ENCODE measurements around the gene COG7.
"Not testable (repeated sequence)": the region's sequence is repeated elsewhere in the genome, so short reads cannot be mapped to it uniquely, and the experiment has no call there.

COG7 gene

GRCh38 chr16:23410176-23410575 lies 42.8 kb downstream of the COG7 start:
- DNase-seq (ENCODE audit: low read depth in 2 of 2): no peak

- DNase-seq (ENCODE audit: low read depth in 2 of 2): no peak
Measured at GRCh38 chr16:23409522-23409921, 43.5 kb downstream of the COG7 start.

GRCh38 chr16:23408823-23409298 lies 44.1 kb downstream of the COG7 start:
- no peak for DNase-seq (ENCODE audit: low read depth in 2 of 2)

- no peak for DNase-seq (ENCODE audit: low read depth in 2 of 2)
Measured at GRCh38 chr16:23408242-23408822, 44.7 kb downstream of the COG7 start.

GRCh38 chr16:23407436-23408127 lies 45.4 kb downstream of the COG7 start:
- DNase-seq (ENCODE audit: low read depth in 2 of 2): no peak

GRCh38 chr16:23406546-23407240 lies 46.3 kb downstream of the COG7 start:
- DNase-seq (ENCODE audit: low read depth in 2 of 2): no peak

GRCh38 chr16:23406024-23406423 lies 47.0 kb downstream of the COG7 start:
- no peak for DNase-seq (ENCODE audit: low read depth in 2 of 2)

GRCh38 chr16:23403547-23403946 lies 49.4 kb downstream of the COG7 start:
- no peak for DNase-seq (ENCODE audit: low read depth in 2 of 2)

GRCh38 chr16:23402100-23402499 lies 50.9 kb downstream of the COG7 start:
- no peak for DNase-seq (ENCODE audit: low read depth in 2 of 2)

GRCh38 chr16:23401139-23401538 lies 51.9 kb downstream of the COG7 start:
- no peak for DNase-seq (ENCODE audit: low read depth in 2 of 2)

- not testable (repeated sequence) for DNase-seq (ENCODE audit: low read depth in 2 of 2)
Measured at GRCh38 chr16:23400447-23400846, 52.5 kb downstream of the COG7 start.

- DNase-seq (ENCODE audit: low read depth in 2 of 2): no peak
Measured at GRCh38 chr16:23398987-23399805, 53.8 kb downstream of the COG7 start.

GRCh38 chr16:23397464-23397863 lies 55.5 kb downstream of the COG7 start:
- DNase-seq (ENCODE audit: low read depth in 2 of 2): no peak

GRCh38 chr16:23395732-23396131 lies 57.3 kb downstream of the COG7 start:
- no peak for DNase-seq (ENCODE audit: low read depth in 2 of 2)

- no peak for DNase-seq (ENCODE audit: low read depth in 2 of 2)
Measured at GRCh38 chr16:23394141-23394831, 58.7 kb downstream of the COG7 start.

- DNase-seq (ENCODE audit: low read depth in 2 of 2): no peak
Measured at GRCh38 chr16:23392223-23392600, 60.8 kb downstream of the COG7 start.

GRCh38 chr16:23391381-23392222 lies 61.4 kb downstream of the COG7 start:
- DNase-seq (ENCODE audit: low read depth in 2 of 2): no peak

- DNase-seq (ENCODE audit: low read depth in 2 of 2): not testable (repeated sequence)
Measured at GRCh38 chr16:23389936-23390335, 63.1 kb downstream of the COG7 start.

GRCh38 chr16:23389201-23389600 lies 63.8 kb downstream of the COG7 start:
- no peak for DNase-seq (ENCODE audit: low read depth in 2 of 2)

GRCh38 chr16:23388786-23389185 lies 64.2 kb downstream of the COG7 start:
- DNase-seq (ENCODE audit: low read depth in 2 of 2): no peak

GRCh38 chr16:23387666-23388065 lies 65.3 kb downstream of the COG7 start:
- no peak for DNase-seq (ENCODE audit: low read depth in 2 of 2)

All from stimulated activated CD8-positive, alpha-beta memory T cell treated with anti-CD3 and anti-CD28 coated beads, Interleukin-7, amount 100 ng/mL, for 1 hour (primary cell).